Subcutaneous abdominal adipose tissue (tissue), 5 donors: ENCODE measurements around the gene SLC36A1.

Experiments
- H3K27ac ChIP-seq: one replicate; pipeline ENCODE4 v1.7.0; 2013; ENCODE audit warnings: low read depth, mild to moderate bottlenecking, inconsistent platforms, low read length, moderate library complexity
- H3K27me3 ChIP-seq, 5 donors: one replicate each; pipeline ENCODE4 v1.7.0; 2013; ENCODE audit warnings: low read length in 5 of 5, inconsistent platforms in 1 of 5; ENCODE audit not compliant: control insufficient read depth in 5 of 5, insufficient read depth in 4 of 5
- H3K36me3 ChIP-seq, 5 donors: one replicate each; pipeline ENCODE4 v1.7.0; 2013; ENCODE audit warnings: low read length in 5 of 5; ENCODE audit not compliant: control insufficient read depth in 5 of 5, insufficient read depth in 5 of 5
- H3K4me1 ChIP-seq, 5 donors: one replicate each; pipeline ENCODE4 v1.7.0; 2013; ENCODE audit warnings: low read length in 5 of 5, mild to moderate bottlenecking in 3 of 5, moderate library complexity in 1 of 5; ENCODE audit not compliant: control insufficient read depth in 5 of 5, insufficient read depth in 5 of 5
- H3K4me3 ChIP-seq, 5 donors: one replicate each; pipeline ENCODE4 v1.7.0; 2013; ENCODE audit warnings: low read length in 5 of 5, low read depth in 1 of 5
- H3K9ac ChIP-seq, 5 donors: one replicate each; pipeline ENCODE4 v1.7.0; 2013; ENCODE audit warnings: low read length in 5 of 5, mild to moderate bottlenecking in 4 of 5, moderate library complexity in 3 of 5
- H3K9me3 ChIP-seq, 5 donors: one replicate each; pipeline ENCODE4 v1.7.0; 2013; ENCODE audit warnings: low read length in 5 of 5; ENCODE audit not compliant: control insufficient read depth in 5 of 5
- donor health status: healthy.
- donor health status: healthy.
- donor health status: healthy.
- donor health status: healthy.
- donor health status: healthy.

The SLC36A1 gene

GRCh38 chr5:151451626-151452520, 4.5 kb downstream of the SLC36A1 start:
- Histone ChIP-seq H3K27ac (no peak overlapping the region), H3K9me3 (no peaks in the 10 kb centered on the region), H3K4me1 (peaks cover 4 to 27% (median 13%) of the 10 kb centered on the region in 5 donors), H3K4me3 (no peak overlapping the region), H3K36me3 (no peaks in the 10 kb centered on the region), H3K9ac (no peak overlapping the region), H3K27me3 (no peaks in the 10 kb centered on the region)

- Histone ChIP-seq H3K4me3 (no peak overlapping the region), H3K9me3 (no peaks in the 10 kb centered on the region), H3K9ac (no peak overlapping the region), H3K36me3 (peaks cover 0 to 8% (median 7%) of the 10 kb centered on the region in 5 donors), H3K27ac (no peak overlapping the region), H3K4me1 (peaks cover 0 to 8% (median 0%) of the 10 kb centered on the region in 5 donors), H3K27me3 (no peaks in the 10 kb centered on the region)
Observed at GRCh38 chr5:151454166-151454565, 6.8 kb downstream of the SLC36A1 start.

- no peak overlapping the region for H3K9ac ChIP-seq
- H3K9me3 ChIP-seq: no peaks in the 10 kb centered on the region
- no peaks in the 10 kb centered on the region for H3K27me3 ChIP-seq
- H3K4me1 ChIP-seq: peaks cover 0 to 6% (median 0%) of the 10 kb centered on the region in 5 donors
- H3K36me3 ChIP-seq: peaks cover 0 to 11% (median 8%) of the 10 kb centered on the region in 5 donors
- no peak overlapping the region for H3K4me3 ChIP-seq
- no peak overlapping the region for H3K27ac ChIP-seq
Observed at GRCh38 chr5:151454889-151455288, 7.5 kb downstream of the SLC36A1 start.

GRCh38 chr5:151456321-151456940, 9.0 kb downstream of the SLC36A1 start:
- H3K36me3 ChIP-seq: peaks cover 0 to 13% (median 12%) of the 10 kb centered on the region in 5 donors
- H3K4me3 ChIP-seq: no peak overlapping the region
- peaks cover 0 to 6% (median 0%) of the 10 kb centered on the region in 5 donors for H3K4me1 ChIP-seq
- H3K27ac ChIP-seq: no peak overlapping the region
- no peak overlapping the region for H3K9ac ChIP-seq
- H3K9me3 ChIP-seq: no peaks in the 10 kb centered on the region
- H3K27me3 ChIP-seq: no peaks in the 10 kb centered on the region

- Histone ChIP-seq H3K27me3 (no peaks in the 10 kb centered on the region), H3K9ac (no peak overlapping the region), H3K9me3 (no peaks in the 10 kb centered on the region), H3K4me3 (no peak overlapping the region), H3K36me3 (peaks cover 0 to 13% (median 12%) of the 10 kb centered on the region in 5 donors), H3K4me1 (peaks cover 0 to 6% (median 0%) of the 10 kb centered on the region in 5 donors), H3K27ac (no peak overlapping the region)
Observed at GRCh38 chr5:151458314-151458713, 10.9 kb downstream of the SLC36A1 start.

- peaks cover 10 to 24% (median 19%) of the 10 kb centered on the region in 5 donors for H3K36me3 ChIP-seq
- peaks cover 0 to 3% (median 0%) of the 10 kb centered on the region in 5 donors for H3K4me1 ChIP-seq
- H3K27ac ChIP-seq: no peak overlapping the region
- no peak overlapping the region for H3K4me3 ChIP-seq
- H3K9ac ChIP-seq: no peak overlapping the region
- H3K9me3 ChIP-seq: no peaks in the 10 kb centered on the region
- no peaks in the 10 kb centered on the region for H3K27me3 ChIP-seq
Observed at GRCh38 chr5:151459680-151460324, 12.4 kb downstream of the SLC36A1 start.

GRCh38 chr5:151461312-151461711, 13.9 kb downstream of the SLC36A1 start:
- H3K4me1 ChIP-seq: peaks cover 0 to 3% (median 0%) of the 10 kb centered on the region in 5 donors
- peaks cover 20 to 32% (median 27%) of the 10 kb centered on the region in 5 donors for H3K36me3 ChIP-seq
- H3K27me3 ChIP-seq: no peaks in the 10 kb centered on the region
- H3K27ac ChIP-seq: no peak overlapping the region
- H3K9ac ChIP-seq: no peak overlapping the region
- H3K4me3 ChIP-seq: no peak overlapping the region
- no peaks in the 10 kb centered on the region for H3K9me3 ChIP-seq

- Histone ChIP-seq H3K4me1 (peaks cover 0 to 3% (median 0%) of the 10 kb centered on the region in 5 donors), H3K9ac (no peak overlapping the region), H3K36me3 (peaks cover 27 to 48% (median 39%) of the 10 kb centered on the region in 5 donors), H3K27ac (no peak overlapping the region), H3K4me3 (no peak overlapping the region), H3K9me3 (no peaks in the 10 kb centered on the region), H3K27me3 (no peaks in the 10 kb centered on the region)
Observed at GRCh38 chr5:151463137-151464029, 16.0 kb downstream of the SLC36A1 start.

- no peaks in the 10 kb centered on the region for H3K27me3 ChIP-seq
- H3K4me3 ChIP-seq: no peak overlapping the region
- peaks cover 0 to 3% (median 0%) of the 10 kb centered on the region in 5 donors for H3K4me1 ChIP-seq
- peaks cover 27 to 42% (median 32%) of the 10 kb centered on the region in 5 donors for H3K36me3 ChIP-seq
- no peak overlapping the region for H3K9ac ChIP-seq
- no peaks in the 10 kb centered on the region for H3K9me3 ChIP-seq
- no peak overlapping the region for H3K27ac ChIP-seq
Observed at GRCh38 chr5:151464101-151464500, 16.7 kb downstream of the SLC36A1 start.
